GM18502 (cell line): ENCODE measurements around the gene EFCC1.

Experiments
- ATAC-seq: cut with Tn5 transposase; IDR thresholded peaks from one replicate; pipeline ENCODE4 v1.9.1; 2021; ENCODE audit warnings: mild to moderate bottlenecking; ENCODE audit not compliant: unreplicated experiment, poor library complexity

The EFCC1 gene

GRCh38 chr3:129013491-129013891 is 12.4 kb downstream of the EFCC1 start:
- no peak for ATAC-seq

GRCh38 chr3:129014148-129014547 is 13.0 kb downstream of the EFCC1 start:
- no peak for ATAC-seq

GRCh38 chr3:129014793-129015345 is 13.8 kb downstream of the EFCC1 start:
- ATAC-seq: no peak

DNA sequence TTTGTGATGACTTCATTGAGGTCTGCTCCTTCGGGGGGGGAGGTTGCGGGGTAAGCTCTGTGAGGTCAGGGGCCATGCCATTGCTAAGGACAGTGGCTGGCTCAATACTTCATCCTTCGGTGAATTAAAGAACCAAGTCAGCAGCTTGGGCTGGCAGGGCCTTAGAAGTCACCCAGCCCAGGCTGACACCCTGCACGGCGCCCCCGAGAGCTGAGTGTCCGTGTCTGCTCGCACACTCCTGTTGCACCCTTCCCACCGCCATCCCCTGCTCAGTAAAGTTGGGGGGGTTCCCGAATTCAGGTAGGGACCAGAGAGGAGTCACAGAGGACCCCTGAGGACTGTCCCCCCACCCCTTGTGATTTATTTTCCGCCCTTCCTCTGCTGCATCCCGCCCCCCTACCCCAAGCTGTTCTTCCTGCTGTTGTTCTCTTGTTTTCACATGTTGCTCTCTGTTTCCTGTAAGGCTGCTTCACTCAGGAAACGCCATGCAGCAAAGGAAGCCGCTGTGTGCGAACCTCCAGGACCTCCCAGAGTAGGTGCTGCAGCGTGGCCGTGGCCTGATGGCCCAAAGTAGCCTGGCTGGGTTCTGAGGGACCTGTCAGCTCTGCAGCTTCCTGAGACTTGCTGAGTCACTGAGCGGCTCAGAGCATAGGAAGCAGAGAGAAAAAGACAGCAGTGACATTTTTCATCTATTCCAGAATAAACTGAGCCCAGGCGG is 14.4 kb downstream of the EFCC1 start:
- no peak for ATAC-seq

- peak; percentile 59 for ATAC-seq
Observed at GRCh38 chr3:129016356-129016719, 15.2 kb downstream of the EFCC1 start.

DNA sequence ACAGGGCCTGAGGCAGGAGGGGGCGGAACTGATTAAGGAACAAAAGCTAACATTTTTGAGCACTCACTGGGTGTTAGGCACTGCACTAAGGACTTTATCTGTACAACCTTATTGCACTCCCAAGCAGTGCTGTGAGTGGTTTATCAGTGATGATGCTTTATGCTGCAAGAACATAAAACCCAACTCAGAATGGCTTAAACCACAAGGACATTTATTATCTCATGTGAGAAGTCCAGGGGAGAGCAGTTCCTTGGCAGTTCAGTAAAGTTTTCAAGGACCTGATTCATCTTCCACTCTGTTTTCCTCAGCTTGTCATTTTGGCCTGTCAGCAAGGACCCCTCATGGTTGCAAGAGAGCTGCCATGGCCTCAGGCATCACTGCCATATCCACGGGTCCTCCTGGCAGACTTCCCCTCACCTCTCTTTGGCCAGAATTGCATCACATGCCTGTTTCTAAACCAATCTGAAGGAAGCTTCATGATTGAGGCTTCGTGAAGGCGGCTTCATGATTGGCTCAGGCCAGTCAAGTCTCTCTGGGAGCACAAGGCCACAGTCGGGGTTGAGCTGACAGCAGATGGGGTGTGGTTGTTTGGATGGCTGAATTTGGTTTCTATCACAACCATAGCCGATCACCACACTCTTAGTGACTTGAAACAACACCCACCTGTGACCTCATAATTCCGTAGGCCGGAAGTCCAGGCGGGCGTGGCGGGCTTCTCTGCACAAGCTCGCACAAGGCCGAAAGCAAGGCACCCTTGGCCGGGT is 15.8 kb downstream of the EFCC1 start:
- peak; percentile 77 for ATAC-seq

GRCh38 chr3:129017484-129017899 is 16.4 kb downstream of the EFCC1 start:
- ATAC-seq: peak; percentile 3

DNA sequence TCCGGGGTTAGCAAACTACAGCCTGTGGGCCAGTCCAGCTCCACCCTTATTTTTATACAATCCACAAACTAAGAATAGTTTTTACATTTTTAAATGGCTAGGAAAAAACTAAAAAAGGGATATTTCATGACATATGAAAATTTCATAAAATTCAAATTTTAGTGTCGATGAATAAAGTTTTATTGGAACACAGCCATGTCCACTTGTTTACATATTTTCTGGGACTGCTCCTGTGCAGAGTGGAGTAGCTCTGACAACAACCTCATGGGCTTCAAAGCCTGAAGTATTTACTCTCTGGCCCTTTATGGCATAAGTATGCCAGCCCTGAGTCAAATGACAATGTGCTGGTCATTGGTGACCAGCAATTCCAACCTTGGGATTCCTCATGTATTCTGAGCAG is 17.2 kb downstream of the EFCC1 start:
- no peak for ATAC-seq

DNA sequence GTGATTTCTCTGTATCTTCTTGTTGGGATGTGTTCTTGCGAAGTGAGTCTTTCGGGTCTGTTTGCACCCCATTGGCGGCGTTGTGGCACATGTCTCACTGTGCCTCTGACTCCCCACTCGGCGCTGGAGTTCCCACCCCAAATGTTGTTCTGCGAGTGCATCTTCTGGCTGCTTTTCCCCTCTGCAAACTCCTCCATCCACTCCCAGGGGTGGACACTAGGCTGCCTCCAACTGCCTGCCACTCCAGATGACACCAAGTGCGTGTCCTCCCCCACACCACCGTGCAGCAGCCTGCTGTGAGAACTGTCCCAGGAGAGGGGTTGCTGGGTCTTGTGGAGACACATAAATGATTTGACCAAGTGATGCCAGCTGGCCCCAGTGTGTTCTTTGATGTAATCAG is 17.6 kb downstream of the EFCC1 start:
- ATAC-seq: no peak

- no peak for ATAC-seq
Observed at GRCh38 chr3:129019266-129019665, 18.2 kb downstream of the EFCC1 start.

DNA sequence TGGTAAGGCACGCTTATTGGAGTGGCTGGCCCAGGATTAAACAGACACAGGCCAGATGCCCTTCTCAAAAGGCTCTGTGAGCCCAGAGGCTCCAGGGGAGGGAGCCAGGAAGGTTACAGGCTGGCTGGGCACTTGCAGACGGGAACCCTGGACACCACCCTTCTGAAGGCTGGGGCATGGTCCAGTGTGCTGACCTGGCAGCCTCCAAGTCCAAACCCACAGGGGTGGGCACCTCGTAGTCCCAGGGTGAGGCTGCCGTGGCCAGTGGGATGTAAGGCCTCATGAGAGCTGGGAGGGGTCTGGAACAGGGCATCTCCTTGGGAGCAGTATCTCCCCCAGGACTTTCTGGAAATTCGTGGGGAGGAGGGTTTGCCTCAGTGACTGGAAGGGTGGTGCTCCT is 19.6 kb downstream of the EFCC1 start:
- no peak for ATAC-seq

GRCh38 chr3:129021140-129021551 is 20.0 kb downstream of the EFCC1 start:
- no peak for ATAC-seq

- ATAC-seq: no peak
Observed at GRCh38 chr3:129022114-129023007, 21.3 kb downstream of the EFCC1 start.

DNA sequence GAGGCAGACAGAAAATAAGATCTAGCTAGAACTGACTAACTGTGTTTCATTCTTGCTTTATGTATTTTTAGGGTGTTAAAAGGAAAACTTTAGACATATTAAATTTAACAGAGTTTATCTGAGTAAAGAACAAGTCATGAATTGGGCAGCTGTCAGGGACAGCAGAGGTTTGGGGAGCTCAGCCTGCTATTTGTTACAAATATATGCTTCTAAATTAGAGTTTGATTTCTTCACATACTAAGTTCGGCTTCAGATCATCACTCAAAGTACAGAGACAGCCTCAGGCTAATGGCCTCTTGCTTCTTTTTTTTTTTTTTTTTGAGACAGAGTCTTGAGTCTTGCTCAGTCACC is 21.9 kb downstream of the EFCC1 start:
- ATAC-seq: no peak

- ATAC-seq: no peak
Observed at GRCh38 chr3:129023909-129024308, 22.8 kb downstream of the EFCC1 start.

DNA sequence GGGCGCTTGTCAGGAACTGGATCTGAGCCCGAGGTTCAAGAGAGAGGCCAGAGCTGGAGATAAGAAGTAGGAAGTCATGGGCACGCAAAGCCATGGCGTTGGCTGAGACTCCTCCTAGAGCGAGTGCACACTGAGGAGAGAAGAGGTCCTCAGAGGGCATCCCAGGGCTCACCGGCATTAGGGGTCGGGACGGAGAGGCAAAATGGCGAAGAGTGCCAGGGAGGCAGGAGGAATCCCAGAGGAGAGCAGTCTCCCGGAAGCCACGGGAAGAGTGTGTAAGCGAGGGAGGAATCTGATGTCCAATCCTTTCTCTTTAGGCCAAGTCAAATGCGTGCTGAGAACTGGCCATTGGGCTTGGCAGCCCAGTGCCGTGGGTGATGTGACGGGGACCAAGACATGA is 24.0 kb downstream of the EFCC1 start:
- ATAC-seq: no peak

- no peak for ATAC-seq
Observed at GRCh38 chr3:129025691-129026435, 24.8 kb downstream of the EFCC1 start.

GRCh38 chr3:129026728-129027543 is 25.8 kb downstream of the EFCC1 start:
- ATAC-seq: peak; percentile 99

GRCh38 chr3:129027544-129027880 is 26.4 kb downstream of the EFCC1 start:
- ATAC-seq: no peak
